H54 (cell line): ENCODE measurements around the gene GNA12.
"Not testable (repeated sequence)": the region's sequence is repeated elsewhere in the genome, so short reads cannot be mapped to it uniquely, and the experiment has no call there.

Source experiments
- DNase-seq: peaks from one replicate; pipeline ENCODE4 v3.0.0; 2011; ENCODE audit warnings: low spot score, mixed read lengths; ENCODE audit not compliant: insufficient read length
- FAIRE-seq: peaks from 3 replicates; lab custom pipeline; 2011; peaks lifted over from hg19 to GRCh38; lab: Jason Lieb, UNC
- POLR2A ChIP-seq: IDR thresholded peaks from 2 replicates; pipeline ENCODE4 v1.6.1; 2011; ENCODE audit warnings: low read depth, mild to moderate bottlenecking, low read length

The GNA12 gene

GRCh38 chr7:2860627-2861133, 16.6 kb upstream of the GNA12 start:
- TF ChIP-seq POLR2A = no peak
- FAIRE-seq (no peak), DNase-seq (no peak)

GRCh38 chr7:2859952-2860351, 15.8 kb upstream of the GNA12 start:
- DNase-seq = no peak
- no peak for FAIRE-seq
- no peak for TF ChIP-seq POLR2A

DNA sequence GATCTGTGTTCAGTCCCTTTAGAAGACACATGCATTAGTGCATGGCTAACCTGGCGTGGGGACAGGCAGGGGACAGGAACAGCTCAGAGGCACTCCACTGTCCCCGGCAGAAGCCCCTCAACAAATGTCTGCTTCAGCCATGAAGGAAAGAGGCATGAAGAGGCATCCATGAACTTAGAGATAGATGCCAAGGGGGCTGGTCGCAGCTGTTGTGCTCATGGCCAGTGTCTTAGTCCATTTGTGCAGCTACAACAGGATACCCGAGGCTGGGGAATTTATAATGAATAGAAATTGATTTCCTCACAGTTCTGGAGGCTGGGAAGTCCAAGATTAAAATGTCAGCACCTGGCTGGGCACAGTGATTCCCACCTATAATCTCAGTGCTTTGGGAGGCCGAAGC, 14.5 kb upstream of the GNA12 start:
- DNase-seq (no peak), FAIRE-seq (no peak)
- no peak for TF ChIP-seq POLR2A

GRCh38 chr7:2856388-2857169, 12.5 kb upstream of the GNA12 start:
- DNase-seq (no peak), FAIRE-seq (no peak)
- TF ChIP-seq POLR2A = no peak

- FAIRE-seq = no peak
- no peak for DNase-seq
- TF ChIP-seq POLR2A = no peak
Measured at GRCh38 chr7:2855386-2855785, 11.3 kb upstream of the GNA12 start.

DNA sequence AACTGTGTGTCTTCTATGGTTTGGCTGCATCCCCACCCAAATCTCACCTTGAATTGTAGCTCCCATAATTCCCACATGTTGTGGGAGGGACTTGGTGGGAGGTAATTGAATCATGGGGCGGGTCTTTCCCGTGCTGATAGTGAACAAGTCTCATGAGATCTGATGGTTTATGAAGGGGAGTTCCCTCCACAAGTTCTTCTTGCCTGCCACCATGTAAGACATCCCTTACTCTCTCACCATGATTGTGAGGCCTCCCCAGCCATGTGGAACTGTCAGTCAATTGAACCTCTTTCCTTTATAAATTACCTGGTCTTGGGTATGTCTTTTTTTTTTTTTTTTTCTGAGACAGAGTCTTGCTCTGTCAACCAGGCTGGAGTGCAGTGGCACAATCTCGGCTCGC, 9.4 kb upstream of the GNA12 start:
- not testable (repeated sequence) for FAIRE-seq

GRCh38 chr7:2853147-2853546, 9.0 kb upstream of the GNA12 start:
- no peak for FAIRE-seq
- no peak for TF ChIP-seq POLR2A
- DNase-seq = no peak

More for the DNA sequence above, 9.4 kb upstream of the GNA12 start:
- DNase-seq = not testable (repeated sequence)

- DNase-seq = no peak
- FAIRE-seq = no peak
- no peak for TF ChIP-seq POLR2A
Measured at GRCh38 chr7:2851497-2851896, 7.4 kb upstream of the GNA12 start.

DNA sequence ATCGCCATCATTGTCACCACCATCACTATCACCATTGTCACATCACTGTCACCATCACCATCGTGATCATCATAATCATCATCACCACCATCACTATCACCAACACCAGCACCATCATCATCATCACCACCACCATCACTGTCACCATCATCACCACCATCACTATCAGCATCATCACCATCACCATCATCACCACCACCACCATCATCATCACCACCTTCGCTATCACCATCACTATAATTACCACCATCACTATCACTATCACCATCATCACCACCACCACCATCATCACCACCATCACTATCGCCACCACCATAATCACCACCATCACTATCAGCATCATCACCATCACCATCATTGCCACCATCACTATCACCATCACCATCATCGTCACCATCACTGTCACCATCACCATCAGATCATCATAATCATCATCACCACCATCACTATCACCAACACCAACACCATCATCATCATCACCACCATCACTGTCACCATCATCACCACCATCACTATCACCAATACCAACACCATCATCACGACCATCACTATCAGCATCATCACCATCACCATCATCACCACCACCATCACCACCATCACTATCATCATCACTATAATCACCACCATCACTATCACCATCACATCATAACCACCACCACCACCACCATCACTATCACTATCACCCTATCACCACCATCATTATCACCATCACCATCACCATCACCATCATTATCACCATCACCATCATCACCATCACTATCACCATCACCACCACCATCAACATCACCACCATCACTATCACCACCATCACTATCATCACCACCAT, 6.0 kb upstream of the GNA12 start:
- no peak for FAIRE-seq
- no peak for DNase-seq
- TF ChIP-seq POLR2A = no peak

DNA sequence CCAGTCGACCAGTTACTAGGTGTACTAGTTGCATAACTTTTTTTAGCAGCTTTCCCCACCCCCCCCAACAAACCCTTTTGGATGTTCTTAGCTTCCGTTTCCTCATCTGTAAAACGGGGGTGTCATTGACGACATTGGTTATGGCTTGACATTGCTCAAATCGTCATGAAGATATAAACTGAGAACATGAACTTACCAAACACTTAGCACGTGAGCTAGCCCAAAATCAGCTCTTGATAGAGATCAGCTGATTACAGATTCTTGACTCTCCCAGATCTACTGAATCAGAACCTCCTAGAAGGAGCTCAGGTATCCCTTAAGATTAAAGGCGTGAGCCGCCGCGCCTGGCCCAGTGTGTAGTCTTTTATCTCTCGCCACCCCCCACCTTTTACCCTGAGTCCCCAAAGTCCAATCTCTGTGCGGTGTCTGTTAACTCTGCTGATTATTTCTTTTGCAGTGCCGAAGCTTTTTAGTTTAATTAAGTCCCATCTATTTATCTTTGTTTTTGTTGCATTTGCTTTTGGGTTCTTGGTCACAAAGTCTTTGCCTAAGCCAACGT, 1.0 kb upstream of the GNA12 start:
- DNase-seq (no peak), FAIRE-seq (no peak)
- TF ChIP-seq POLR2A = no peak

- no peak for FAIRE-seq
- TF ChIP-seq POLR2A = no peak
- DNase-seq = peak; percentile 77
Measured at GRCh38 chr7:2843711-2844152, 376 bp downstream of the GNA12 start.

DNA sequence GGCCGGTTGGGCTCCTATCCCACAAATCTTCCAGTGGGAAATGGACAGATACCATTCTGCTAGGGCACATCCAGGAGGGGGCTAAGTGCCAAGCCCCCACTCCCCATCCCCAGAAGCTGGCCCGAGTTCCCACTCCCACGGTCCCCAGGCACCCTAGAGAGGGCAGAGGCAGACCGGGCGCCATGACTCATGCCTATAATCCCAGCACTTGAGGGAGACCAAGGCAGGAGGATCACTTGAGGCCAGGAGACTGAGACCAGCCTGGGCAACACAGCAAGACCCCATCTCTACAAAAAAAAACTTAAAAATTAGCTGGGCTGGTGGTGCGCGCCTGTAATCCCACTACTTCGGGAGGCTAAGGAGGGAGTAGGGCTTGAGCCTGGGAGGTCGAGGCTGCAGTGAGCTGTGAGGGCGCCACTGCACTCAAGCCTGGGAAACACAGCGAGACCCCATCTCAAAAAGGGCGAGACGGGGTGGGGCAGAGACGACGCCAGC, 870 bp downstream of the GNA12 start:
- no peak for FAIRE-seq
- no peak for DNase-seq
- TF ChIP-seq POLR2A = no peak

DNA sequence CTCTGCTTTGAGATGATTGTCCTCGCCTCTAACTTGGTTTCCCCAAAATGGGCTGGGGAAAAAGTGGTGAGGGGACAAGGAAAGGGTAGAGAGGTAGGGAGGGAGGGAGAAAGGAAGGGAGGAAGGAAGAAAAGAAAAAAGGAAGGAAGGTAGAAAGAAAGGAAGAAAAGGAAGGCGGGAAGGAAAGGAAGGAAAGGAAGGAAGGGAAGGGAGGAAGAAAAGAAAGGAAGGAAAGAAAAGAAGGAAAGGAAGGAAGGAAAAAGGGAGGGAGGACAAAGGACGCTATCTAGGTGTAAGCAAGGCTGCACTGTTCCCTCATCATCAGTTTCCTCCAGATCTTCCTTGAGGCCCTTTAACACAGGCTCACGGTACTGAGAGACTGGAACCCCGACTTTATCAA, 2.2 kb downstream of the GNA12 start:
- FAIRE-seq = no peak
- TF ChIP-seq POLR2A = no peak
- DNase-seq = no peak

GRCh38 chr7:2840458-2840857, 3.6 kb downstream of the GNA12 start:
- no peak for TF ChIP-seq POLR2A
- DNase-seq (no peak), FAIRE-seq (no peak)
